A673 (cell line): Measurements from ENCODE around the gene NUDT14. TPM values are rescaled to one million over a fixed set of nuclear protein-coding genes. Genes with fewer than 3 reads are reported as not detected.

Experiments
- BruUV-seq: library from RNA; stranded (reverse); fragments of 400-500 nt; replicated peaks from 2 replicates; lab custom pipeline; 2021; lab: Mats Ljungman, UMichigan
- CTCF ChIA-PET: fragments of 300-600 bp; sonication (Branson Sonifier 250); formaldehyde crosslinking; loops from one replicate; lab custom pipeline; 2022; ENCODE audit warnings: antibody characterized with exemption; lab: Charles Lee
- POLR2A ChIA-PET: fragments of 300-600 bp; sonication (Branson Sonifier 250); formaldehyde crosslinking; loops from one replicate; lab custom pipeline; 2022; ENCODE audit warnings: antibody characterized with exemption; ENCODE audit not compliant: low non-redundant PET; lab: Charles Lee
- DNase-seq: peaks from one replicate; pipeline ENCODE4 v3.0.0-alpha.2; 2015; ENCODE audit warnings: low spot score
- H3K27ac ChIP-seq: fragments of 200-600 bp; sonication (generic); 2 replicates; pipeline ENCODE4 v1.5.1; 2016; ENCODE audit warnings: mixed run types, low read depth, mild to moderate bottlenecking, mixed read lengths, antibody characterized with exemption, low read length; ENCODE audit not compliant: poor library complexity, severe bottlenecking
- H3K27me3 ChIP-seq: fragments of 200-600 bp; sonication (generic); replicated peaks from 2 replicates; pipeline ENCODE4 v1.6.1; 2017; ENCODE audit warnings: mixed run types, low read depth, mild to moderate bottlenecking, mixed read lengths, antibody characterized with exemption, low read length; ENCODE audit not compliant: insufficient read depth, poor library complexity
- H3K36me3 ChIP-seq: fragments of 200-600 bp; sonication (generic); 2 replicates; pipeline ENCODE4 v1.6.1; 2016; ENCODE audit warnings: mixed run types, mild to moderate bottlenecking, mixed read lengths, antibody characterized with exemption, low read length; ENCODE audit not compliant: insufficient read depth, poor library complexity, severe bottlenecking
- H3K4me1 ChIP-seq: fragments of 200-600 bp; sonication (generic); 2 replicates; pipeline ENCODE4 v1.6.1; 2017; ENCODE audit warnings: mixed run types, mild to moderate bottlenecking, mixed read lengths, antibody characterized with exemption, low read length; ENCODE audit not compliant: insufficient read depth, poor library complexity, severe bottlenecking
- H3K4me3 ChIP-seq: fragments of 200-600 bp; sonication (generic); 2 replicates; pipeline ENCODE4 v1.5.1; 2016; ENCODE audit warnings: low read depth, mixed run types, mild to moderate bottlenecking, mixed read lengths, low read length; ENCODE audit not compliant: poor library complexity, severe bottlenecking
- H3K9me3 ChIP-seq: fragments of 200-600 bp; sonication (generic); 2 replicates; pipeline ENCODE4 v1.6.1; 2016; ENCODE audit warnings: mixed run types, low read depth, mild to moderate bottlenecking, mixed read lengths, antibody characterized with exemption, low read length; ENCODE audit not compliant: poor library complexity, severe bottlenecking
- CTCF ChIP-seq: fragments of 300-800, 200-600 bp; sonication (generic); conservative IDR thresholded peaks from 2 replicates; pipeline ENCODE4 v1.5.1; 2017; ENCODE audit warnings: low read depth, mild to moderate bottlenecking, antibody characterized with exemption, low read length, moderate library complexity, mixed read lengths
- EZH2 ChIP-seq: fragments of 200-600 bp; sonication (generic); IDR thresholded peaks from 2 replicates; pipeline ENCODE4 v1.6.1; 2017; ENCODE audit warnings: borderline replicate concordance, low read depth, mild to moderate bottlenecking, mixed read lengths, antibody characterized with exemption, low read length; ENCODE audit not compliant: poor library complexity, severe bottlenecking
- intact Hi-C: fragments of 100-400 bp; cut with micrococcal nuclease; formaldehyde crosslinking; loops from one replicate; pipeline ENCODE4 v1.10.0; 2022; ENCODE audit not compliant: unreplicated experiment
- total RNA-seq: library from RNA; stranded (reverse); gene quantifications from 2 replicates; pipeline ENCODE4 v1.2.3, GENCODE V29; 2021

Gene NUDT14
- total RNA-seq, 1 experiment from 2014 or later, result 30.8 TPM

- no peaks in the 10 kb centered on the region for H3K27me3 ChIP-seq
- H3K27ac ChIP-seq, result no peak overlapping the region
- H3K9me3 ChIP-seq, result no peaks in the 10 kb centered on the region
- no TSS peak for BruUV-seq
- ChIA-PET CTCF (no interaction called here), POLR2A (no interaction called here)
- H3K4me3 ChIP-seq, result no peak overlapping the region
- intact Hi-C loops, result no loop called here
- no peaks in the 10 kb centered on the region for H3K4me1 ChIP-seq
- DNase-seq, result no peak
- TF ChIP-seq CTCF, result no peak
- no peak for TF ChIP-seq EZH2
- no peaks in the 10 kb centered on the region for H3K36me3 ChIP-seq
Measured at GRCh38 chr14:105150026-105150367, 31.1 kb downstream of the NUDT14 start.

GRCh38 chr14:105149146-105149781, 31.8 kb downstream of the NUDT14 start:
- BruUV-seq, result no TSS peak
- no peak for TF ChIP-seq CTCF
- TF ChIP-seq EZH2, result no peak
- no peaks in the 10 kb centered on the region for H3K4me1 ChIP-seq
- intact Hi-C loops, result no loop called here
- no peak for DNase-seq
- POLR2A ChIA-PET, result no interaction called here
- no peak overlapping the region for H3K4me3 ChIP-seq
- no peaks in the 10 kb centered on the region for H3K27me3 ChIP-seq
- no peaks in the 10 kb centered on the region for H3K9me3 ChIP-seq
- no peaks in the 10 kb centered on the region for H3K36me3 ChIP-seq
- CTCF ChIA-PET, result no interaction called here
- H3K27ac ChIP-seq, result no peak overlapping the region

GRCh38 chr14:105148604-105149145, 32.4 kb downstream of the NUDT14 start:
- POLR2A ChIA-PET, result no interaction called here
- Histone ChIP-seq H3K36me3 (no peaks in the 10 kb centered on the region), H3K4me3 (no peak overlapping the region), H3K9me3 (no peaks in the 10 kb centered on the region), H3K27me3 (no peaks in the 10 kb centered on the region), H3K4me1 (no peaks in the 10 kb centered on the region), H3K27ac (no peak overlapping the region)
- intact Hi-C loops, result no loop called here
- CTCF ChIA-PET, result no interaction called here
- TF ChIP-seq CTCF (no peak), EZH2 (no peak)
- DNase-seq, result no peak
- BruUV-seq, result no TSS peak
